Measurements from ENCODE around the gene SMG9. TPM values are rescaled to one million over a fixed set of nuclear protein-coding genes. Genes with fewer than 3 reads are reported as not detected.
A peak's percentile ranks its signal among the peaks of the same experiment; 100 is the strongest.

The SMG9 gene
- total and polyA plus RNA-seq, 2 of the 13 experiments (the other 11 are each of a cell fraction or from before 2014, with no cell fraction given) = 16.1 to 18.7 TPM

GRCh38 chr19:43781630-43782310 is 27.0 kb upstream of the SMG9 start (continued):
- TF ChIP-seq YEATS4 (CRISPR knock-in tag; IDR thresholded peaks at IDR 0.05; ENCODE audit: borderline replicate concordance) = no peak
- no peak for TF ChIP-seq ZBTB8A (CRISPR knock-in tag; IDR thresholded peaks at IDR 0.05; ENCODE audit: borderline replicate concordance, low read depth)
- no peak for TF ChIP-seq FOSL1 (CRISPR knock-in tag; IDR thresholded peaks at IDR 0.05; ENCODE audit: borderline replicate concordance)

- BruUV-seq (replicated peaks) = no TSS peak
- H3K27ac ChIP-seq (ENCODE audit: extremely low read length, insufficient read depth, low read length) = no peak within 1 kb of the TSS
- no peaks in the 10 kb centered on the region for H3K9me3 ChIP-seq (ENCODE audit: low read length)
- H3K36me3 ChIP-seq (replicated peaks in 1 of 2; ENCODE audit: control insufficient read depth in 1 of 2, insufficient read depth in 2 of 2, low read length in 2 of 2) = no peaks in the 10 kb centered on the region
- H3K4me1 ChIP-seq (ENCODE audit: insufficient read depth, low read length) = peaks cover 32% of the 10 kb centered on the region
- FAIRE-seq (no peak), ATAC-seq (peak; percentile 38; the same call in 2 of the 3 replicates), DNase-seq (ENCODE audit: low spot score) (no peak)
- no peak within 1 kb of the TSS; a peak in 1 of 6 replicates for H3K4me3 ChIP-seq (replicated peaks in 1 of 3; ENCODE audit: insufficient read depth in 1 of 3, low read depth in 2 of 3, low read length in 3 of 3)
- H3K27me3 ChIP-seq (ENCODE audit: control insufficient read depth in 1 of 2, insufficient read depth in 2 of 2, low read length in 2 of 2) = no peaks in the 10 kb centered on the region
- H3K79me2 ChIP-seq (ENCODE audit: insufficient read depth, low read length) = no peaks in the 10 kb centered on the region
- H4K20me1 ChIP-seq (ENCODE audit: insufficient read depth, low read length) = no peaks in the 10 kb centered on the region
- ChIA-PET POLR2A (no interaction called here), CTCF (ENCODE audit: low intra/inter-chr PET ratio, low total read pairs) (no interaction called here)
- 13% methylated on average over 17 of the region's 19 CpGs for WGBS (ENCODE audit: low lambda C conversion rate)
- no peak for TF ChIP-seq ZMYM2 (CRISPR knock-in tag; IDR thresholded peaks at IDR 0.05)
- TF ChIP-seq ZNF383 (CRISPR knock-in tag; IDR thresholded peaks at IDR 0.05; ENCODE audit: borderline replicate concordance) = no peak
- TF ChIP-seq, protein P1, sequence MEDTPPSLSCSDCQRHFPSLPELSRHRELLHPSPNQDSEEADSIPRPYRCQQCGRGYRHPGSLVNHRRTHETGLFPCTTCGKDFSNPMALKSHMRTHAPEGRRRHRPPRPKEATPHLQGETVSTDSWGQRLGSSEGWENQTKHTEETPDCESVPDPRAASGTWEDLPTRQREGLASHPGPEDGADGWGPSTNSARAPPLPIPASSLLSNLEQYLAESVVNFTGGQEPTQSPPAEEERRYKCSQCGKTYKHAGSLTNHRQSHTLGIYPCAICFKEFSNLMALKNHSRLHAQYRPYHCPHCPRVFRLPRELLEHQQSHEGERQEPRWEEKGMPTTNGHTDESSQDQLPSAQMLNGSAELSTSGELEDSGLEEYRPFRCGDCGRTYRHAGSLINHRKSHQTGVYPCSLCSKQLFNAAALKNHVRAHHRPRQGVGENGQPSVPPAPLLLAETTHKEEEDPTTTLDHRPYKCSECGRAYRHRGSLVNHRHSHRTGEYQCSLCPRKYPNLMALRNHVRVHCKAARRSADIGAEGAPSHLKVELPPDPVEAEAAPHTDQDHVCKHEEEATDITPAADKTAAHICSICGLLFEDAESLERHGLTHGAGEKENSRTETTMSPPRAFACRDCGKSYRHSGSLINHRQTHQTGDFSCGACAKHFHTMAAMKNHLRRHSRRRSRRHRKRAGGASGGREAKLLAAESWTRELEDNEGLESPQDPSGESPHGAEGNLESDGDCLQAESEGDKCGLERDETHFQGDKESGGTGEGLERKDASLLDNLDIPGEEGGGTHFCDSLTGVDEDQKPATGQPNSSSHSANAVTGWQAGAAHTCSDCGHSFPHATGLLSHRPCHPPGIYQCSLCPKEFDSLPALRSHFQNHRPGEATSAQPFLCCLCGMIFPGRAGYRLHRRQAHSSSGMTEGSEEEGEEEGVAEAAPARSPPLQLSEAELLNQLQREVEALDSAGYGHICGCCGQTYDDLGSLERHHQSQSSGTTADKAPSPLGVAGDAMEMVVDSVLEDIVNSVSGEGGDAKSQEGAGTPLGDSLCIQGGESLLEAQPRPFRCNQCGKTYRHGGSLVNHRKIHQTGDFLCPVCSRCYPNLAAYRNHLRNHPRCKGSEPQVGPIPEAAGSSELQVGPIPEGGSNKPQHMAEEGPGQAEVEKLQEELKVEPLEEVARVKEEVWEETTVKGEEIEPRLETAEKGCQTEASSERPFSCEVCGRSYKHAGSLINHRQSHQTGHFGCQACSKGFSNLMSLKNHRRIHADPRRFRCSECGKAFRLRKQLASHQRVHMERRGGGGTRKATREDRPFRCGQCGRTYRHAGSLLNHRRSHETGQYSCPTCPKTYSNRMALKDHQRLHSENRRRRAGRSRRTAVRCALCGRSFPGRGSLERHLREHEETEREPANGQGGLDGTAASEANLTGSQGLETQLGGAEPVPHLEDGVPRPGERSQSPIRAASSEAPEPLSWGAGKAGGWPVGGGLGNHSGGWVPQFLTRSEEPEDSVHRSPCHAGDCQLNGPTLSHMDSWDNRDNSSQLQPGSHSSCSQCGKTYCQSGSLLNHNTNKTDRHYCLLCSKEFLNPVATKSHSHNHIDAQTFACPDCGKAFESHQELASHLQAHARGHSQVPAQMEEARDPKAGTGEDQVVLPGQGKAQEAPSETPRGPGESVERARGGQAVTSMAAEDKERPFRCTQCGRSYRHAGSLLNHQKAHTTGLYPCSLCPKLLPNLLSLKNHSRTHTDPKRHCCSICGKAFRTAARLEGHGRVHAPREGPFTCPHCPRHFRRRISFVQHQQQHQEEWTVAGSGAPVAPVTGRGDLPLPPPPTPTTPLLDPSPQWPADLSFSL (CRISPR knock-in tag; IDR thresholded peaks at IDR 0.05) = peak; percentile 89
- no peak for TF ChIP-seq NCOA5 (CRISPR knock-in tag; IDR thresholded peaks at IDR 0.05)
- no peak for TF ChIP-seq ASH2L (IDR thresholded peaks at IDR 0.05; ENCODE audit: insufficient read length, low read depth, low read length)
- TF ChIP-seq IRF9 (CRISPR knock-in tag; IDR thresholded peaks at IDR 0.05; ENCODE audit: borderline replicate concordance) = no peak
- H3K9ac ChIP-seq (ENCODE audit: insufficient read depth, low read depth, low read length) = no peak within 1 kb of the TSS
- in situ Hi-C loops (cut with HindIII; ENCODE audit: extremely low pct_ligation_motif_present, low pct_unique_long_range_greater_than_20kb) (loop anchor here (5.0 kb wide), 1 partner anchor 34 kb away; no protein-coding TSS in a partner anchor), intact Hi-C loops (cut with micrococcal nuclease; ENCODE audit: unreplicated experiment) (no loop called here)
- H3K4me2 ChIP-seq (ENCODE audit: low read depth, low read length) = peak within 1 kb of the TSS; percentile 49; the same call in 1 of the 2 replicates
- H2AFZ ChIP-seq (ENCODE audit: low read length) = no peak within 1 kb of the TSS
These were observed 26.2 kb upstream of the SMG9 start, which contains the start of gene KCNN4 for GRCh38 chr19:43780706-43781525. TSS of gene KCNN4 (minus strand) at chr19:43780973. CDS start at chr19:43780861, 112 bp downstream.

All from HepG2 (cell line).